Hepatocyte (in vitro differentiated cells): Measurements from ENCODE around the gene PARP3.

Experiments used
- CTCF ChIP-seq: fragments of 200-600 bp; sonication (generic); IDR thresholded peaks from 2 replicates; pipeline ENCODE4 v1.5.1; 2016; ENCODE audit warnings: antibody characterized with exemption, mild to moderate bottlenecking; ENCODE audit not compliant: poor library complexity
- EZH2 ChIP-seq: fragments of 200-600 bp; sonication (generic); IDR thresholded peaks from 2 replicates; pipeline ENCODE4 v1.6.1; 2016; ENCODE audit warnings: antibody characterized with exemption, mild to moderate bottlenecking, borderline replicate concordance
- EZH2phosphoT487 ChIP-seq: fragments of 200-600 bp; sonication (generic); IDR thresholded peaks from one replicate; pipeline ENCODE4 v1.6.1; 2018; ENCODE audit warnings: antibody characterized with exemption, mild to moderate bottlenecking, low read depth, moderate library complexity; ENCODE audit not compliant: unreplicated experiment, severe bottlenecking

- no peak for TF ChIP-seq CTCF
- TF ChIP-seq EZH2phosphoT487: no peak
- TF ChIP-seq EZH2: no peak
Observed at GRCh38 chr3:51963951-51964451, 21.8 kb downstream of the PARP3 start.
